WTC11 (cell line): Measurements from ENCODE around the gene PIGU. TPM values are rescaled to one million over a fixed set of nuclear protein-coding genes. Genes with fewer than 3 reads are reported as not detected.

Experiments used
- ATAC-seq: fragments of 200-7000 bp; cut with Tn5 transposase; 2 replicates; pipeline ENCODE4 v1.10.0; 2021; ENCODE audit warnings: mild to moderate bottlenecking, moderate library complexity
- CTCF ChIA-PET: fragments of 300-600 bp; sonication (Branson Sonifier 250); formaldehyde crosslinking; loops from one replicate; lab custom pipeline; 2021; ENCODE audit warnings: antibody characterized with exemption; lab: Charles Lee
- POLR2A ChIA-PET: fragments of 350-600 bp; sonication (Branson Sonifier 250); formaldehyde crosslinking; loops from one replicate; lab custom pipeline; 2021; ENCODE audit warnings: antibody characterized with exemption; lab: Charles Lee
- DNase-seq: peaks from one replicate; pipeline ENCODE4 v3.0.0; 2021; ENCODE audit warnings: low spot score
- H3K27ac Mint-ChIP-seq: 2 replicates; pipeline ENCODE4 v1.8.0; 2021; ENCODE audit warnings: mixed read lengths
- H3K27me3 Mint-ChIP-seq: 2 replicates; pipeline ENCODE4 v1.8.0; 2021; ENCODE audit warnings: low read depth, mild to moderate bottlenecking, moderate library complexity, mixed read lengths
- H3K36me3 Mint-ChIP-seq: 2 replicates; pipeline ENCODE4 v1.8.0; 2021; ENCODE audit warnings: mixed read lengths
- H3K4me1 Mint-ChIP-seq: 2 replicates; pipeline ENCODE4 v1.8.0; 2022; ENCODE audit warnings: mixed read lengths
- H3K4me3 Mint-ChIP-seq: 2 replicates; pipeline ENCODE4 v1.8.0; 2021; ENCODE audit warnings: mild to moderate bottlenecking, moderate library complexity, mixed read lengths
- H3K9me3 Mint-ChIP-seq: 2 replicates; pipeline ENCODE4 v1.8.0; 2021; ENCODE audit warnings: mixed read lengths
- ATF1 ChIP-seq: sonication (generic); formaldehyde crosslinking; IDR thresholded peaks from 2 replicates; pipeline ENCODE4 v1.8.1; 2023; ENCODE audit warnings: mild to moderate bottlenecking, moderate library complexity, missing genetic modification reagents
- ATF2 ChIP-seq: sonication (generic); formaldehyde crosslinking; IDR thresholded peaks from 2 replicates; pipeline ENCODE4 v1.8.1; 2022; ENCODE audit warnings: low read depth, missing genetic modification reagents, borderline replicate concordance
- CREB1 ChIP-seq: sonication (generic); formaldehyde crosslinking; IDR thresholded peaks from 2 replicates; pipeline ENCODE4 v1.8.0; 2023; ENCODE audit warnings: mild to moderate bottlenecking, missing genetic modification reagents
- FOXP1 ChIP-seq: sonication (generic); formaldehyde crosslinking; IDR thresholded peaks from 2 replicates; pipeline ENCODE4 v1.8.0; 2022; ENCODE audit warnings: missing genetic modification reagents, mild to moderate bottlenecking, moderate library complexity, borderline replicate concordance
- GABPB1 ChIP-seq: sonication (generic); formaldehyde crosslinking; IDR thresholded peaks from 2 replicates; pipeline ENCODE4 v1.8.1; 2023; ENCODE audit warnings: mild to moderate bottlenecking, missing genetic modification reagents
- GRHL2 ChIP-seq: fragments of 250-450 bp; sonication (Bioruptor Pico); IDR thresholded peaks from 2 replicates; pipeline ENCODE4 v1.8.0; 2022; ENCODE audit warnings: mild to moderate bottlenecking, moderate library complexity; ENCODE audit not compliant: insufficient replicate concordance, severe bottlenecking
- GTF2I ChIP-seq: fragments of 250-450 bp; sonication (Bioruptor Pico); conservative IDR thresholded peaks from 2 replicates; pipeline ENCODE4 v1.4.0; 2021; ENCODE audit warnings: mild to moderate bottlenecking
- IRF2 ChIP-seq: sonication (generic); formaldehyde crosslinking; IDR thresholded peaks from 2 replicates; pipeline ENCODE4 v1.8.0; 2022; ENCODE audit warnings: low read depth, missing genetic modification reagents, borderline replicate concordance
- JAZF1 ChIP-seq: fragments of 250-450 bp; sonication (Bioruptor Pico); IDR thresholded peaks from 2 replicates; pipeline ENCODE4 v1.9.0; 2021; ENCODE audit warnings: moderate library complexity, mild to moderate bottlenecking, inconsistent platforms
- JUN ChIP-seq: sonication (generic); formaldehyde crosslinking; IDR thresholded peaks from 2 replicates; pipeline ENCODE4 v1.8.0; 2023; ENCODE audit warnings: mild to moderate bottlenecking, missing genetic modification reagents
- KAT7 ChIP-seq: sonication (generic); formaldehyde crosslinking; IDR thresholded peaks from 2 replicates; pipeline ENCODE4 v1.8.1; 2023; ENCODE audit warnings: missing genetic modification reagents, mild to moderate bottlenecking, borderline replicate concordance
- MXD4 ChIP-seq: fragments of 250-450 bp; sonication (Bioruptor Pico); IDR thresholded peaks from 2 replicates; pipeline ENCODE4 v1.8.0; 2021; ENCODE audit warnings: mild to moderate bottlenecking, moderate library complexity, borderline replicate concordance
- NFE2L1 ChIP-seq: sonication (generic); formaldehyde crosslinking; IDR thresholded peaks from 2 replicates; pipeline ENCODE4 v1.8.1; 2023; ENCODE audit warnings: missing genetic modification reagents
- NFYB ChIP-seq: sonication (generic); formaldehyde crosslinking; conservative IDR thresholded peaks from 2 replicates; pipeline ENCODE4 v1.8.0; 2022; ENCODE audit warnings: low read depth, missing genetic modification reagents
- NR3C1 ChIP-seq: sonication (generic); formaldehyde crosslinking; conservative IDR thresholded peaks from 2 replicates; pipeline ENCODE4 v1.8.1; 2023; ENCODE audit warnings: low read depth, mild to moderate bottlenecking, missing genetic modification reagents
- RORB ChIP-seq: fragments of 250-450 bp; sonication (Bioruptor Pico); IDR thresholded peaks from 2 replicates; pipeline ENCODE4 v1.9.0; 2021; ENCODE audit warnings: mild to moderate bottlenecking
- SP1 ChIP-seq: sonication (generic); formaldehyde crosslinking; conservative IDR thresholded peaks from 2 replicates; pipeline ENCODE4 v1.8.1; 2022; ENCODE audit warnings: missing genetic modification reagents
- ZBTB43 ChIP-seq: sonication (generic); formaldehyde crosslinking; IDR thresholded peaks from 2 replicates; pipeline ENCODE4 v1.8.1; 2023; ENCODE audit warnings: mild to moderate bottlenecking, missing genetic modification reagents
- ZNF138 ChIP-seq: sonication (generic); formaldehyde crosslinking; conservative IDR thresholded peaks from 2 replicates; pipeline ENCODE4 v1.8.1; 2022; ENCODE audit warnings: mild to moderate bottlenecking, moderate library complexity, missing genetic modification reagents
- total RNA-seq: library from RNA; stranded (reverse); gene quantifications from 3 replicates; pipeline ENCODE4 v1.2.3, GENCODE V29; 2021
- TF ChIP-seq, protein P1 (sequence below): fragments of 250-450 bp; sonication (Bioruptor Pico); IDR thresholded peaks from 2 replicates; pipeline ENCODE4 v1.9.0; 2021; ENCODE audit warnings: mild to moderate bottlenecking, borderline replicate concordance
- TF ChIP-seq, protein P2 (sequence below): fragments of 200-600 bp; IDR thresholded peaks from 2 replicates; pipeline ENCODE4 v1.8.0; 2022; ENCODE audit warnings: antibody characterized with exemption
- TF ChIP-seq, protein P3 (sequence below): sonication (generic); formaldehyde crosslinking; IDR thresholded peaks from 2 replicates; pipeline ENCODE4 v1.8.1; 2023; ENCODE audit warnings: mild to moderate bottlenecking, missing genetic modification reagents, borderline replicate concordance

PIGU gene
- total RNA-seq, 1 experiment from 2014 or later, result 24.8 TPM

DNA sequence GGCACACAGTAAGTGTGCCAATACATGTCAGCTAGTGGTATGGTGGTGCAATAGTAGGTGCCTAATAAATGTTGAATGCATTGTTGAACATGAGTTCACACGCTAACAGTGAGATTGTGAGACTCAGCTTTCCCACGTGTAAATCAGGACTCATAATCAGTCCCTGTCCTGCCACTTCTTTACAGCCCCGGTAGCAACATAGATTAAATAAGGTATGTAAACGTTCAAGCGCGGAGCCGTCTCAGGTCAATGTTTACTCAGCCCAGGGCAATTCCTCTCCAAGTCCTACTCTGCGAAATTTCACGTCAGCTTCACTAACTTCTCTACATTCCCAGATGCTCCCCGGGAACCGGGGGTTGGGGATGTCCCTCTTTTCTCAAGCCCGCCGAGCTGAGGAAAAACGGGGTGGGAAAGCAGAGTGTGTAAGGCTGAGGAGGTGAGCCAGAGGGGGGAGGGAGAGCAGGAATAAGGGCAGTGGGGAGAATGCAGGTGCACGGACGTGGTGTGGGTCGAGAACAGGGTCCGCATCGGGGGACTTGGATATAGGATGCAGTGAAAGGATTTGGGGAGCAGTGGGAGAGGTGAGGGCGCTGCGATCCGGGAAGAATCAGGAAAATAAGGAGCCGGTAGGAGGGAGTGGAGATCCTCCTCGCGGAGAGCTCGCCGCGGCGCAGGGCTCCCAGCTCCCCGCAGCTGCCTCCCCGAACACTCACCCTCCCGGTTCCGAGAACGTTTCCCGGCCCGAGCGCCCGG lies 26.7 kb upstream of the PIGU start:
- ChIA-PET CTCF (interaction anchor here (0.5 to 7.0 kb wide), 7 partner anchors 29 to 391 kb away, joined by 3 to 50 read pairs (median 7); partner anchors contain the start of gene MAP1LC3A), POLR2A (interaction anchor here (0.7 to 1.7 kb wide), 3 partner anchors 26 to 297 kb away, joined by 3 to 5 read pairs (median 3); partner anchors contain the start of genes MAP1LC3A and PIGU)
- Mint-ChIP-seq H3K9me3 (no peaks in the 10 kb centered on the region), H3K4me1 (peaks cover 17% of the 10 kb centered on the region), H3K4me3 (peak overlapping the region; percentile 94), H3K27me3 (peaks cover 49% of the 10 kb centered on the region), H3K36me3 (no peaks in the 10 kb centered on the region), H3K27ac (peak overlapping the region; percentile 70)
- no peak; the same call in 1 of the 2 replicates for ATAC-seq
- TF ChIP-seq JAZF1 (CRISPR knock-in tag), result no peak
- TF ChIP-seq JUN (CRISPR knock-in tag), result no peak
- TF ChIP-seq ZBTB43 (CRISPR knock-in tag), result no peak
- 0 out of 2 replicates have a peak, but pooled peaks have one; percentile 29 for TF ChIP-seq GABPB1 (CRISPR knock-in tag)
- no peak for TF ChIP-seq GRHL2 (CRISPR knock-in tag)
- no peak for TF ChIP-seq GTF2I (CRISPR knock-in tag)
- no peak for TF ChIP-seq SP1 (CRISPR knock-in tag)
- no peak for TF ChIP-seq NFYB
- TF ChIP-seq, protein P1, sequence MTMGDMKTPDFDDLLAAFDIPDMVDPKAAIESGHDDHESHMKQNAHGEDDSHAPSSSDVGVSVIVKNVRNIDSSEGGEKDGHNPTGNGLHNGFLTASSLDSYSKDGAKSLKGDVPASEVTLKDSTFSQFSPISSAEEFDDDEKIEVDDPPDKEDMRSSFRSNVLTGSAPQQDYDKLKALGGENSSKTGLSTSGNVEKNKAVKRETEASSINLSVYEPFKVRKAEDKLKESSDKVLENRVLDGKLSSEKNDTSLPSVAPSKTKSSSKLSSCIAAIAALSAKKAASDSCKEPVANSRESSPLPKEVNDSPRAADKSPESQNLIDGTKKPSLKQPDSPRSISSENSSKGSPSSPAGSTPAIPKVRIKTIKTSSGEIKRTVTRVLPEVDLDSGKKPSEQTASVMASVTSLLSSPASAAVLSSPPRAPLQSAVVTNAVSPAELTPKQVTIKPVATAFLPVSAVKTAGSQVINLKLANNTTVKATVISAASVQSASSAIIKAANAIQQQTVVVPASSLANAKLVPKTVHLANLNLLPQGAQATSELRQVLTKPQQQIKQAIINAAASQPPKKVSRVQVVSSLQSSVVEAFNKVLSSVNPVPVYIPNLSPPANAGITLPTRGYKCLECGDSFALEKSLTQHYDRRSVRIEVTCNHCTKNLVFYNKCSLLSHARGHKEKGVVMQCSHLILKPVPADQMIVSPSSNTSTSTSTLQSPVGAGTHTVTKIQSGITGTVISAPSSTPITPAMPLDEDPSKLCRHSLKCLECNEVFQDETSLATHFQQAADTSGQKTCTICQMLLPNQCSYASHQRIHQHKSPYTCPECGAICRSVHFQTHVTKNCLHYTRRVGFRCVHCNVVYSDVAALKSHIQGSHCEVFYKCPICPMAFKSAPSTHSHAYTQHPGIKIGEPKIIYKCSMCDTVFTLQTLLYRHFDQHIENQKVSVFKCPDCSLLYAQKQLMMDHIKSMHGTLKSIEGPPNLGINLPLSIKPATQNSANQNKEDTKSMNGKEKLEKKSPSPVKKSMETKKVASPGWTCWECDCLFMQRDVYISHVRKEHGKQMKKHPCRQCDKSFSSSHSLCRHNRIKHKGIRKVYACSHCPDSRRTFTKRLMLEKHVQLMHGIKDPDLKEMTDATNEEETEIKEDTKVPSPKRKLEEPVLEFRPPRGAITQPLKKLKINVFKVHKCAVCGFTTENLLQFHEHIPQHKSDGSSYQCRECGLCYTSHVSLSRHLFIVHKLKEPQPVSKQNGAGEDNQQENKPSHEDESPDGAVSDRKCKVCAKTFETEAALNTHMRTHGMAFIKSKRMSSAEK (CRISPR knock-in tag), result no peak
- TF ChIP-seq, protein P2, sequence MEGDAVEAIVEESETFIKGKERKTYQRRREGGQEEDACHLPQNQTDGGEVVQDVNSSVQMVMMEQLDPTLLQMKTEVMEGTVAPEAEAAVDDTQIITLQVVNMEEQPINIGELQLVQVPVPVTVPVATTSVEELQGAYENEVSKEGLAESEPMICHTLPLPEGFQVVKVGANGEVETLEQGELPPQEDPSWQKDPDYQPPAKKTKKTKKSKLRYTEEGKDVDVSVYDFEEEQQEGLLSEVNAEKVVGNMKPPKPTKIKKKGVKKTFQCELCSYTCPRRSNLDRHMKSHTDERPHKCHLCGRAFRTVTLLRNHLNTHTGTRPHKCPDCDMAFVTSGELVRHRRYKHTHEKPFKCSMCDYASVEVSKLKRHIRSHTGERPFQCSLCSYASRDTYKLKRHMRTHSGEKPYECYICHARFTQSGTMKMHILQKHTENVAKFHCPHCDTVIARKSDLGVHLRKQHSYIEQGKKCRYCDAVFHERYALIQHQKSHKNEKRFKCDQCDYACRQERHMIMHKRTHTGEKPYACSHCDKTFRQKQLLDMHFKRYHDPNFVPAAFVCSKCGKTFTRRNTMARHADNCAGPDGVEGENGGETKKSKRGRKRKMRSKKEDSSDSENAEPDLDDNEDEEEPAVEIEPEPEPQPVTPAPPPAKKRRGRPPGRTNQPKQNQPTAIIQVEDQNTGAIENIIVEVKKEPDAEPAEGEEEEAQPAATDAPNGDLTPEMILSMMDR, result no peak
- TF ChIP-seq KAT7, result no peak
- TF ChIP-seq NFE2L1 (CRISPR knock-in tag), result 0 out of 2 replicates have a peak, but pooled peaks have one; percentile 18
- TF ChIP-seq NR3C1 (CRISPR knock-in tag), result no peak
- TF ChIP-seq FOXP1 (CRISPR knock-in tag), result 0 out of 2 replicates have a peak, but pooled peaks have one; percentile 12
- no peak for TF ChIP-seq CREB1
- DNase-seq, result peak; percentile 26

- ChIA-PET CTCF (interaction anchor here (0.5 to 4.0 kb wide), 4 partner anchors 144 to 390 kb away, joined by 3 to 17 read pairs (median 8); partner anchors contain the start of gene MAP1LC3A), POLR2A (interaction anchor here (0.7 to 1.7 kb wide), 3 partner anchors 26 to 298 kb away, joined by 3 to 5 read pairs (median 3); partner anchors contain the start of genes MAP1LC3A and PIGU)
- Mint-ChIP-seq H3K4me3 (peak overlapping the region; percentile 94), H3K27ac (0 out of 2 replicates have a peak overlapping the region, but pooled peaks have one; percentile 70), H3K4me1 (peaks cover 13% of the 10 kb centered on the region), H3K9me3 (no peaks in the 10 kb centered on the region), H3K36me3 (no peaks in the 10 kb centered on the region), H3K27me3 (peaks cover 43% of the 10 kb centered on the region)
- ATAC-seq (no peak), DNase-seq (no peak)
- TF ChIP-seq ATF1 (CRISPR knock-in tag), result no peak
- no peak for TF ChIP-seq ATF2 (CRISPR knock-in tag)
- TF ChIP-seq, protein P3, sequence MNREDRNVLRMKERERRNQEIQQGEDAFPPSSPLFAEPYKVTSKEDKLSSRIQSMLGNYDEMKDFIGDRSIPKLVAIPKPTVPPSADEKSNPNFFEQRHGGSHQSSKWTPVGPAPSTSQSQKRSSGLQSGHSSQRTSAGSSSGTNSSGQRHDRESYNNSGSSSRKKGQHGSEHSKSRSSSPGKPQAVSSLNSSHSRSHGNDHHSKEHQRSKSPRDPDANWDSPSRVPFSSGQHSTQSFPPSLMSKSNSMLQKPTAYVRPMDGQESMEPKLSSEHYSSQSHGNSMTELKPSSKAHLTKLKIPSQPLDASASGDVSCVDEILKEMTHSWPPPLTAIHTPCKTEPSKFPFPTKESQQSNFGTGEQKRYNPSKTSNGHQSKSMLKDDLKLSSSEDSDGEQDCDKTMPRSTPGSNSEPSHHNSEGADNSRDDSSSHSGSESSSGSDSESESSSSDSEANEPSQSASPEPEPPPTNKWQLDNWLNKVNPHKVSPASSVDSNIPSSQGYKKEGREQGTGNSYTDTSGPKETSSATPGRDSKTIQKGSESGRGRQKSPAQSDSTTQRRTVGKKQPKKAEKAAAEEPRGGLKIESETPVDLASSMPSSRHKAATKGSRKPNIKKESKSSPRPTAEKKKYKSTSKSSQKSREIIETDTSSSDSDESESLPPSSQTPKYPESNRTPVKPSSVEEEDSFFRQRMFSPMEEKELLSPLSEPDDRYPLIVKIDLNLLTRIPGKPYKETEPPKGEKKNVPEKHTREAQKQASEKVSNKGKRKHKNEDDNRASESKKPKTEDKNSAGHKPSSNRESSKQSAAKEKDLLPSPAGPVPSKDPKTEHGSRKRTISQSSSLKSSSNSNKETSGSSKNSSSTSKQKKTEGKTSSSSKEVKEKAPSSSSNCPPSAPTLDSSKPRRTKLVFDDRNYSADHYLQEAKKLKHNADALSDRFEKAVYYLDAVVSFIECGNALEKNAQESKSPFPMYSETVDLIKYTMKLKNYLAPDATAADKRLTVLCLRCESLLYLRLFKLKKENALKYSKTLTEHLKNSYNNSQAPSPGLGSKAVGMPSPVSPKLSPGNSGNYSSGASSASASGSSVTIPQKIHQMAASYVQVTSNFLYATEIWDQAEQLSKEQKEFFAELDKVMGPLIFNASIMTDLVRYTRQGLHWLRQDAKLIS (CRISPR knock-in tag), result no peak
- no peak for TF ChIP-seq RORB
- no peak for TF ChIP-seq IRF2 (CRISPR knock-in tag)
- TF ChIP-seq ZNF138 (CRISPR knock-in tag), result no peak
- no peak for TF ChIP-seq GRHL2 (CRISPR knock-in tag)
- no peak for TF ChIP-seq MXD4 (CRISPR knock-in tag)
These were observed 26.1 kb upstream of the PIGU start for GRCh38 chr20:34703061-34703423.
